Ramos (cell line): ENCODE measurements around the gene CCNI2.

ENCODE experiments used
- in situ Hi-C: fragments of 300-500 bp; cut with MboI; formaldehyde crosslinking; loops from one replicate; pipeline ENCODE4 v1.14.3; 2022; ENCODE audit warnings: low sequenced_read_pairs; ENCODE audit not compliant: unreplicated experiment

The CCNI2 gene

GRCh38 chr5:132763181-132764036 is 16.2 kb downstream of the CCNI2 start:
- in situ Hi-C loops: no loop called here

- in situ Hi-C loops: no loop called here
Observed at GRCh38 chr5:132764051-132764450, 16.8 kb downstream of the CCNI2 start.

DNA sequence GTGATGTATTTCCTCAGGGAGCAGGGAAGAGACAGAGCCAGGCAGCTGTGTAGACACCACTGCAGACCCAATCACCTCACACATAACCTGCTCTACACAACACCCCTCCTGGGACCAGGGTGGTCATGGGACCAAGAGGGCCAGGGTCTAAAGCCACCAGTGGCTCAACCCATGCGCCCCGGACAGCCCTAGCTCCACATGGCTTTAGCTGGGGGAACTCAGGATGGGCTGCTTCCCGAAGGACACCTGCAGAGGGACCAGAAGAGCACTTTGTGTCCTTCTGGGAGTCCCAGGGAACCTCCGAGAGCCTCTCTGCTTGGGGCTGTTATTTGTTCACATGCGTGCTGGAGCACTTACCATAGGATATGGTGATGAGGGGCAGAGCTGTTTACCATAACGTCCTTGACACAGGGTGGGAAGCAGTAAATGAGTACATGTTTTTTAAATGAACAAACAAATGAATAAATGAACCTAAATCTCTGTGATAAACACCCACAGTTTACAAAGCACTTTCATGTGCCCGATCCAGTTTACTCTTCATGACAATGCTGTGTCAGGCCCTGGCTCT is 17.5 kb downstream of the CCNI2 start:
- in situ Hi-C loops: no loop called here

DNA sequence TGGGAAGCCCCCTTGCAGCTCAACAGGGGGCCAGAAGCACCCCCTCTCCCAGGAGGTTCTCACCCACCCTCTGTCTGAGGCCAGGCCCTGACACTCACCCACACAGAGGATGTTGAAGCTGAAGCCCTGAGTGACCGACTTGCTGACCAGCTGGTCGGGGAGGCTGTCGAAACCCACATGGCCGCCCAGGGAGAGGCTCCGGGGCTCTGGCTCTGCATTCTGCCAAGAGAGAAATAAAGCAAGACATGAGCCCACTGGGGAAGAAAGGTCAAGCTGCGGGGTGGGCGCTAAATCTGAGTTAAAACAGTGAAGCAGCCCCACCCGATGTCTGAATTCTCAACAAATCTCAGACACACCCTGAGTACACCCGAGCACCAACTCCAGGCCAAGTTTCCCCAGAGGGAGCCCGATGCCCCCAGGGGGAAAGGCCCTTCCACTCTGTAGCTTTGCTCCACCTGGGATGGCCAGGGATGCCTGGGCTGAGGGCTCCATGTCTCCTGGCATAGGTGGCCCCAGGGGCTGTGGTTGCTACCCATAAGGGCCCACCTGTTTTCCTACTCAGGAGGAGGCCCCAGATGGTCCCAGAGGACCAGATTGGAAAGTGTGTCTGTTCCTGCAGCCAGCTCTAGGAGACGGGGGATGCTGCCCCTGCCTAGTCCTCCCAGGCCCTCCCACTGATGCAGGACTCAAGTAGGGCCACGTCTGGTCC is 18.2 kb downstream of the CCNI2 start:
- in situ Hi-C loops: no loop called here

DNA sequence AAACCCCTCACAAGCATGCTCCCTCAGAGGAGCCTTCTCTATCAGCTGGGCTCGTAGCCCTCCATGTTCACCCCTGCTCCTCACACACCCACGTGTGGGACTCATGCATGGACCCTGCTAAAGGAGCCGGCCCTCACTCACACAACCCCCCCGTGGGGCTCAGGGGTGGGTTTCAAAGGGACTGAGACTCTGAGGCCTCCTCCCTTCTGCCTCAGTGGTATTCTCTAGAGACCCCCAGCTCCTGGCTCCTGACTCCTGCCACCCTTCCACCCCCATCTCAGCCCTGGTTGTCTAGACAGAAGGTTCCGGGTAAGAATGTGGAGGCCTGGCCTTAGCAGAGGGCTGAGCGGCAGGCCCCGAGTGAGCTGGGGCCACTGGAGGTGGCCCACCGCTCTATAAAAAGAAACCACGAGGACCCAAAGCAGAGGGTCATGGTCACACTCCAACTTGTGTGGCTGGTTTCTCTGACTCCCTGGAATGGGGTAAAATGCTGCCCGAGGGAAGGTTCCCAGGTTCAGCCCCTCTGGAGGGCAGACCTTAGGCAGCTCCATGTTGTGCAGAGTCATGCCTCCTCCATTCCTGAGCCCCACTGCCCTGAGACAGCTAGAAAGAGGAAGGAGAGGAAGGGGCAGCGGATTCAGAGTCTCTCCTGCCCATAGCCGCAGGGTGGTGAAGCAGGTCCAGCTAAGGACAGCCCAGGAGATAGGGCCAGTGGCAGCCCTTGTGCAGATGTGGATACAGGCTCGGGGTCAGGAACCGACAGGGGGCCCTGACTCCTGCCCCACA is 19.0 kb downstream of the CCNI2 start:
- in situ Hi-C loops: no loop called here

- in situ Hi-C loops: no loop called here
Observed at GRCh38 chr5:132766806-132767055, 19.5 kb downstream of the CCNI2 start.

DNA sequence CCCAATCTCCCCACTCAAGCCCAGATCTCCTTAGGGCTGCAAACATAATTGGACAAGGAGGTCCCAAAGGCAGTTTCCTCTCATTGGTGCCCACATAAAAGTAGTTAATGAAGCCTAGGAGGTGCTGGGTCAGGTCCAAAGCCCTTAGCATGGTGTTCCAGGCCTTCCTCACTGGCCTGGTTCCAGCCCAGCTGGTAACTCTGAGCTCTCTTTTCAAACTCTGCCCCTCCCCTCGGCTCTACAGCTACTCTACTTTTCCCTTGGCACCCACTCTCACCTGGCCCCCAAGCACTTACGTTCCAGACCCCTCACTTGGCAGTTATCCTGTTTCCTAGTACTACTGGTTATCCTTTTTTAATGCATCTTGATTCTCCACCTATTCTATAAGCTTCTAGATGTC is 19.9 kb downstream of the CCNI2 start:
- in situ Hi-C loops: no loop called here

GRCh38 chr5:132768485-132768868 is 21.3 kb downstream of the CCNI2 start:
- in situ Hi-C loops: no loop called here

GRCh38 chr5:132770476-132771159 is 23.4 kb downstream of the CCNI2 start:
- in situ Hi-C loops: no loop called here

- in situ Hi-C loops: no loop called here
Observed at GRCh38 chr5:132771503-132771998, 24.3 kb downstream of the CCNI2 start.

- in situ Hi-C loops: no loop called here
Observed at GRCh38 chr5:132772291-132773070, 25.3 kb downstream of the CCNI2 start.

DNA sequence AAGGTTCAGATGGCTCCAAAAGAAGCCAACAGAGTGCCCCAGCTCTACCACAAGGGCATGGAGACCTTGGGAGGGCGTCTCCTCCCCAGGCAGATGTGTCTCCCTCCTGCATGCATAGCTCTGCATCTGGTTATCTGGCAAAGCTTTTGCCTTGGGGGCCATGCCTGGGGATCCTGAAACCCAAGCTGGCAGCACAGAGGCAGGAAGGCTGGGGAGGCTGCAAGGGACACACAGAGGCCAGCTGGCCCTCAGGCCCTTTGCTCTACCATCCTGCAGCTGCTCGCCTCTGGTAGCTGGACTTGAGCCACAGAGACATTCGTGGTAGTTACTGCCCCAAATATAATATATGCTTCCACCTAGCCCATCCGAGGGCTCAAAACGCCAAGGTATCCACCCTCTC is 25.9 kb downstream of the CCNI2 start:
- in situ Hi-C loops: no loop called here

DNA sequence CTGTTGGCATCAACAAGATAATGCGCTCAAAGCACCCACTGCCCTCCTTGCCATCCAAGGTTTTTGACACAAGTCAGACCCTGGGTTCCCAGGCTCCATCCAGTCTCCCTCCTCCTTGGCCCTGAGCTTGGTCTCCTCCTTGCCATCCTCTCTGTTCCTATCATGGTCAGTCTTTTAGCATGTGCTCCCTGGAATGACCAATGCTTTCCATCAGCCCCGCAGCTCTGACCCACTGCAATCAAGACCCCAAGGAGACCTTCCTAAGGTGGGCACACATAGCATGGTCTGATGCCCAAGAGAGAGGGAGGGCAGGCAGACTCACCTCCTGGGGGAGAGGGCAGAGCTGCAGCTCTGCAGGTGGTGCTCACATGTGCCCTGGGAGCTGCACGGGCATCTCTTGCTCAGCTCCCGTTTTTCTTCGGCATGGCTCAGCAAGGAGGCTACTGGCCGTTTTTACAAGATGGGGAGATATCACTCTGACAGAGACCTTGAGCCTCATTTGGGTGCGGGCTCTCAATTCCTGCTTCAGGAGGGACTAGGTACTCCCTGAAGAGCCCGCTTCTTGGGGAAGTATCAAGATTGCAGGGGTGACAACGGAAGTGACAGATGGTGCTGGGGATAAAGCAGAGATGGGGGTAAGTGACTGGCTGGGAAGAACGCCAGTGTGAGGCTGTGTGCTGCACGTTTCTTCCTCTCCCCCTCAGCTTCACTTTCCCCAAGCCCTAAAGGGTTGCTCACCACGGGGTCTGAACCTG is 26.6 kb downstream of the CCNI2 start:
- in situ Hi-C loops: no loop called here

- in situ Hi-C loops: no loop called here
Observed at GRCh38 chr5:132774406-132774805, 27.2 kb downstream of the CCNI2 start.

GRCh38 chr5:132774896-132775295 is 27.7 kb downstream of the CCNI2 start:
- in situ Hi-C loops: no loop called here

GRCh38 chr5:132775476-132775961 is 28.3 kb downstream of the CCNI2 start:
- in situ Hi-C loops: no loop called here

DNA sequence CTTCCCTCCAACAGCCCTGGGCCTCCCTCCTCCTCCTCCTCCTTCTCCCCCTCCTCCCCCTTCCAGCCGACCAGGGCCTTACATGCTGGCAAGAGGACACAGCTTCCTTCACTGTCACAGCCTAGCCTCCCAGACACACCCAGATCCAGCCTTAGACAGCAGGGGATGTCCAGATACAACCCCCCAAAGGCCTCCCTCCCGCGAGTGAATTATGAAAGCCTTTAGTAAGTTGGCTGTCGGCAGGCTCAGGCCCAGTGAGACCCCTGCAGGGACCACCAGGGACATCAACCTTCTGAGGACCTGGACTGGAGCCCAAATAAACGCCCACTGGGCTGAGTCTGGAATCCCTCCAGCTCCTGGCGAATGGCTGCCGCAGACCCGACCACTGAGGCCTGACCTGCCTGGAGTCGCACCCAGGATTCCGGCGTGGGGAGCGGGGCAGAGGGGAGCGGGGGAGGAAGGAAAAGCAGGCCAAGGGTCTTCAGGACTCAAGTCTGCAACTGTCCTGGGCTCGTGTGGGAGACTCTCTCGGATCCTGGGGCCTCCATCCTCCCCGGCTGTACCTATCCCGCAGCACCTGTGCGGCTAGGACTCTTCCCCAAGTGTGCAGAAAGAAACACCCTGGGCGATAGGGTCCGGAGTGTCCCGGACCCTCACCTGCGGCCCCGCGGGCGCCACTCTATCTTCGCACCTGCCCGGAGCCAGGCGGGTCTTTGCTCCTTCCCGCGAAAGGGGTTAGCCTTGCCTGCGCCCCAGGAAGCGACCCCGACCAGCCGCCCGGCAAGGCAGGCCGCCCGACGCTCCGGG is 29.1 kb downstream of the CCNI2 start:
- in situ Hi-C loops: no loop called here

- in situ Hi-C loops: no loop called here
Observed at GRCh38 chr5:132776938-132777208, 29.6 kb downstream of the CCNI2 start.
